A549 treated with GW870086 at 1 μM for 4 hours (cell line): ENCODE measurements around the gene TRAFD1. TPM values are rescaled to one million over a fixed set of nuclear protein-coding genes. Genes with fewer than 3 reads are reported as not detected.

Source experiments
- total RNA-seq: library from RNA; stranded (reverse); fragments of 200-300 nt; extraction: Qiagen RNA extraction; gene quantifications from 5 replicates; pipeline ENCODE4 v1.2.3, GENCODE V29; 2022; ENCODE audit warnings: low read depth

TRAFD1 gene, protein sequence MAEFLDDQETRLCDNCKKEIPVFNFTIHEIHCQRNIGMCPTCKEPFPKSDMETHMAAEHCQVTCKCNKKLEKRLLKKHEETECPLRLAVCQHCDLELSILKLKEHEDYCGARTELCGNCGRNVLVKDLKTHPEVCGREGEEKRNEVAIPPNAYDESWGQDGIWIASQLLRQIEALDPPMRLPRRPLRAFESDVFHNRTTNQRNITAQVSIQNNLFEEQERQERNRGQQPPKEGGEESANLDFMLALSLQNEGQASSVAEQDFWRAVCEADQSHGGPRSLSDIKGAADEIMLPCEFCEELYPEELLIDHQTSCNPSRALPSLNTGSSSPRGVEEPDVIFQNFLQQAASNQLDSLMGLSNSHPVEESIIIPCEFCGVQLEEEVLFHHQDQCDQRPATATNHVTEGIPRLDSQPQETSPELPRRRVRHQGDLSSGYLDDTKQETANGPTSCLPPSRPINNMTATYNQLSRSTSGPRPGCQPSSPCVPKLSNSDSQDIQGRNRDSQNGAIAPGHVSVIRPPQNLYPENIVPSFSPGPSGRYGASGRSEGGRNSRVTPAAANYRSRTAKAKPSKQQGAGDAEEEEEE
- total RNA-seq = 14.6 to 17.6 TPM (median 17.0 TPM) in 5 replicates

DNA sequence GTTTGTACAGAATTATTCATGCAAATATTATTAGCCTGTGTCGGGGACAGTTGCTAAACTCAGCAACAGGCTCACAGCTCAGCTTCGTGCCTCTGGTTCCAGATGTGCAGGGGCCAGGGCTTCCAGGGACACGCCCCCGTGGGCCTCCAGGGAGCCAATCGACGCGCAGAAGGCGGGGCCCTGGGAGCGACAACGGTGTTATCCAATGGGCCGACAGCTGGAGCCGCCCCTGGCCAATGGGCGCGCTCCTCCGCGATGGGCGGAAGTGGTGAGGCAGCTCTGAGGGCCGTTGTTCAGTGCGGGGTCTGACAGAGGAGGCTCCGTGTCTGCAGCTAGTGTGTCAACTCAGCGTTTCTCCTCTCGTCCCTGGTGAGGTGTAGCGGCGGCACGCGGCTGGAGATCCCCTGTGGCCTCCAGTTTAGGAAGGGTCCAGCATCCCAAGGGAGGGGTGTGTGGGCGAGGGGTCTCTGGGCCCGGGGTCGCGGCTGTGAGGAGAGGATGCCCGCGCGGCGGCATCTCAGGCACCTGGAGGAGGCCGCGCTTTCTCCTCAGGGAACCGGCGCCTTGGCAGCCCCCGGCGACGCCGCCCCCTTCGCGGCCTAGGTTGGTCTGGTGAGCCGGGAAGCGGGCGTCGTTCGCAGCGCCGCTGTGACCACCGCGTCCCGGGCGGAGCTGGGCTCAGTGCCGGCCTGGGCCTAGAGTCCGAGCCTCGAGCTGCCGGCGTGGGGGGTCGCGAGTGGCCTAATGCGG, at the start of gene TRAFD1:
TRAFD1 (plus strand) TSS at position 311 of the 750 bp plus-strand sequence. CDS start 4,963 bp downstream, outside the sequence.

DNA sequence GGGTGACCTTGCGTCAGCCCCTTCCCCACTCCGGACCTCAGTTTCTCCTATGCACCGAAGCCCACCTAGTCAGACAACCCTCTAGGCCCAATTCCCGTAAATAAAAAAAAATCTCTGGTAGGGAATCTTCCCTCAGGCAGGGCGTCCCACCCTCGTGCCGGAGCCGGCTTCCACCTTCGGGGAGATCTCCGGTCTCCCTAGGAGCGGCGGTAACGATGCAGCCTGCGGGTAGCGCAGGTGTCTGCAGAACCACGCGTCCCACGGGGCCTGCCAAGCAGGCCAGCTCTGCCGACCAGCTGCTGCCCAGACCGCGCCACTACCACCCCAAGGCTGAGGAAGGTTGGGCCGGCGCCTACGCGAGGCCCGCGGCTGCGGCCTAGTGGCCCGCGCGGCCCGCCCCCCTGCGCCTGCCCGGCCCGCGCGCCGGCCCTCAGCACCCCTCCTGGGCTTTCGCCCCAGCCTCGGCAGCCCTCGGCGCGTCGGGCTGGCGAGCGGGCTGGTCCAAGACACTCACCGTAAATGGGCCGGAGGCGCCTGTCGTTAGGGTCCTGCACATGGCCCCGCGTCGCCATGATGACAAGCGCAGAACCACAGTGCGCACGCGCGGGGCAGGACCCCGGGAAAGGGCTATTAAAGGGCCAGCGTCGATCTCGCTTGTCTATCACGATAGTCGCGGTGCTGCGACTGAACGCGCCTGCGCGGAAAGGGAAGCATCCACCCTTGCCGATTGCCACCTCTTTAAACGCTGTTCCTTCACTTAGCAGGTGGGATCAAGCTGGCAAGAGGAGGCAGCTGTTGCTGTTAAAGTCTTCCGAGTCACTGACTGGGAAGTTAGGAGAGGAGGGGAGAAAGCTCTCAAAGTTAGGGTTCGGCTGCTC, 16.9 kb upstream of the TRAFD1 start, which contains the start of gene NAA25:
NAA25 (minus strand) TSS at position 582 of the 878 bp plus-strand sequence; CDS start at position 572, 10 bp downstream.

Other genes starting within 250 kb of the TRAFD1 start
- 5.1 to 6.6 TPM (median 5.9 TPM) in 5 replicates for gene TMEM116, start 112.4 kb upstream of the TRAFD1 start, total RNA-seq
- 117 to 144 TPM (median 125 TPM) in 5 replicates for gene ERP29, start 112.1 kb upstream of the TRAFD1 start, total RNA-seq
- gene NAA25, start 16.8 kb upstream of the TRAFD1 start, total RNA-seq = 16.7 to 26.3 TPM (median 19.5 TPM) in 5 replicates